Peyer's patch (tissue), 4 donors: ENCODE measurements around the gene ZNF750. TPM values are rescaled to one million over a fixed set of nuclear protein-coding genes. Genes with fewer than 3 reads are reported as not detected.

ENCODE experiments used
- DNase-seq, 3 donors: peaks; one replicate each; pipeline ENCODE4 v3.0.0-alpha.2; 2017 to 2019
- H3K27ac ChIP-seq, 4 donors: fragments of 200-600 bp; sonication (generic); one replicate each; pipeline ENCODE4 v1.5.1; 2016 to 2019
- H3K27me3 ChIP-seq, 2 donors: fragments of 200-600 bp; sonication (generic); one replicate each; pipeline ENCODE4 v1.5.1; 2019
- H3K36me3 ChIP-seq, 3 donors: fragments of 200-600 bp; sonication (generic); one replicate each; pipeline ENCODE4 v1.5.1; 2016 to 2019
- H3K4me1 ChIP-seq, 4 donors: fragments of 200-600 bp; sonication (generic); one replicate each; pipeline ENCODE4 v1.5.1; 2016 to 2019
- H3K4me3 ChIP-seq, 4 donors: fragments of 200-600 bp; sonication (generic); 1 replicate in 3 of 4; 2 replicates in 1 of 4; pipeline ENCODE4 v1.5.1; 2016 to 2019; ENCODE audit warnings: mild to moderate bottlenecking in 1 of 4
- H3K9me3 ChIP-seq, 4 donors: fragments of 200-600 bp; sonication (generic); one replicate each; pipeline ENCODE4 v1.5.1; 2016 to 2019; ENCODE audit warnings: mild to moderate bottlenecking in 1 of 4
- POLR2A ChIP-seq, 2 donors: fragments of 450-650 bp; IDR thresholded peaks; one replicate each; pipeline ENCODE4 v1.5.1; 2017; ENCODE audit warnings: antibody characterized with exemption in 2 of 2, mild to moderate bottlenecking in 2 of 2, moderate library complexity in 2 of 2
- total RNA-seq, 4 donors: library from RNA; depleted of rRNA; stranded (reverse); fragments of >200 nt; gene quantifications; one replicate each; pipeline ENCODE4 v1.1.0, GENCODE V29; 2016
- TF ChIP-seq, protein P1 (sequence below), 6 experiments: fragments of 450-650 bp in 4 of 6; fragments of 200-600 bp in 2 of 6; sonication (generic) in 1 of 6; IDR thresholded peaks; one replicate each; pipeline ENCODE4 v1.5.1; 2017 to 2019; ENCODE audit warnings: antibody characterized with exemption in 6 of 6, mild to moderate bottlenecking in 3 of 6, moderate library complexity in 1 of 6

Gene ZNF750
- total RNA-seq, 4 donors from 2014 or later: not detected

DNA sequence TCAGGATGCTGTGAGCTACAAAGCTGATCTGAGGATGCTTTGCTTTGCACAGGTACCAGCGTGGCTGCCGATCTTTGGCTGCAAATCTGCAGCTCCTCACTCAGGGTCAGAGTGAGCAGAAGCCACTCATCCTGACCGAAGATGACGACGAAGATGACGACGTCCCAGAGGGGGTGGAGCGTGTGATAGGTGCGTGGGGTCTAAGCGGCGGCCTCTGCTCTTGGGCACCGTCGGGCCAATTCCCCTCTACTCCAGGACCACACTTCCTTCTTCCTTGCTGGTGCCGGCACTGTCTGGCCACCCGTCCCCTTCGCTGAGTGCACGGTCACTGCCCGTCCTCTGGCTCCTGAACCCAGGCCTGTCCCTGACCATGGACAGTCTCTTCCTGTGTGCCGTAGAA lies 34.0 kb downstream of the ZNF750 start:
- no peak for DNase-seq

DNA sequence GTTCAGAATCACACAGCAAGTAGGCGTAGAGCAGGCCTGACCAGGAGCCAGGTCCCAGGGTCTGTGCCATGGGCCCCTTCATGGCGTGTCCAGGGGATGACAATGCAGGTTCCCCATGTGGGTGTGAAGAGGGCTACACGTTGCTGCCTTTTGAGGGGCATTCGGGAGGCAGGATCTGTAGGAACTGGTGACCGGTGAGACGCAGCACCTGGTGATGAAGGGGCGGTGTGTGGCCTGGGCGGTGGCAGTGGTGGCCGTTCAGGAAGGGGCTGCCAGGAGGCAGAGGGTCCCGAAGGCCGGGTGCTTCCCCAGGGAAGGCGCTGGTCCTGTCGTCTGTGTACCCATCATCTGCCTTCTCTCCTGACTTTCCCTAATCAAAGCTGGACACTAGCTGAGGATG lies 34.6 kb downstream of the ZNF750 start:
- no peak for DNase-seq
- no peaks in the 10 kb centered on the region for H3K27me3 ChIP-seq
- H3K9me3 ChIP-seq: no peaks in the 10 kb centered on the region
- peaks cover 0 to 25% (median 0%) of the 10 kb centered on the region in 3 donors for H3K36me3 ChIP-seq
- TF ChIP-seq POLR2A (IDR thresholded peaks at IDR 0.05): no peak
- TF ChIP-seq, protein P1, sequence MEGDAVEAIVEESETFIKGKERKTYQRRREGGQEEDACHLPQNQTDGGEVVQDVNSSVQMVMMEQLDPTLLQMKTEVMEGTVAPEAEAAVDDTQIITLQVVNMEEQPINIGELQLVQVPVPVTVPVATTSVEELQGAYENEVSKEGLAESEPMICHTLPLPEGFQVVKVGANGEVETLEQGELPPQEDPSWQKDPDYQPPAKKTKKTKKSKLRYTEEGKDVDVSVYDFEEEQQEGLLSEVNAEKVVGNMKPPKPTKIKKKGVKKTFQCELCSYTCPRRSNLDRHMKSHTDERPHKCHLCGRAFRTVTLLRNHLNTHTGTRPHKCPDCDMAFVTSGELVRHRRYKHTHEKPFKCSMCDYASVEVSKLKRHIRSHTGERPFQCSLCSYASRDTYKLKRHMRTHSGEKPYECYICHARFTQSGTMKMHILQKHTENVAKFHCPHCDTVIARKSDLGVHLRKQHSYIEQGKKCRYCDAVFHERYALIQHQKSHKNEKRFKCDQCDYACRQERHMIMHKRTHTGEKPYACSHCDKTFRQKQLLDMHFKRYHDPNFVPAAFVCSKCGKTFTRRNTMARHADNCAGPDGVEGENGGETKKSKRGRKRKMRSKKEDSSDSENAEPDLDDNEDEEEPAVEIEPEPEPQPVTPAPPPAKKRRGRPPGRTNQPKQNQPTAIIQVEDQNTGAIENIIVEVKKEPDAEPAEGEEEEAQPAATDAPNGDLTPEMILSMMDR (IDR thresholded peaks at IDR 0.05): no peak
- H3K27ac ChIP-seq: peak overlapping the region in 1 of 4 donors; percentile 16
- H3K4me3 ChIP-seq: no peak overlapping the region
- H3K4me1 ChIP-seq: no peaks in the 10 kb centered on the region

More for the DNA sequence above, 34.0 kb downstream of the ZNF750 start:
- TF ChIP-seq, protein P1 (IDR thresholded peaks at IDR 0.05): no peak
- no peak for TF ChIP-seq POLR2A (IDR thresholded peaks at IDR 0.05)
- Histone ChIP-seq H3K4me3 (no peak overlapping the region), H3K27me3 (no peaks in the 10 kb centered on the region), H3K4me1 (no peaks in the 10 kb centered on the region), H3K36me3 (peaks cover 0 to 28% (median 0%) of the 10 kb centered on the region in 3 donors), H3K9me3 (no peaks in the 10 kb centered on the region), H3K27ac (no peak overlapping the region)

DNA sequence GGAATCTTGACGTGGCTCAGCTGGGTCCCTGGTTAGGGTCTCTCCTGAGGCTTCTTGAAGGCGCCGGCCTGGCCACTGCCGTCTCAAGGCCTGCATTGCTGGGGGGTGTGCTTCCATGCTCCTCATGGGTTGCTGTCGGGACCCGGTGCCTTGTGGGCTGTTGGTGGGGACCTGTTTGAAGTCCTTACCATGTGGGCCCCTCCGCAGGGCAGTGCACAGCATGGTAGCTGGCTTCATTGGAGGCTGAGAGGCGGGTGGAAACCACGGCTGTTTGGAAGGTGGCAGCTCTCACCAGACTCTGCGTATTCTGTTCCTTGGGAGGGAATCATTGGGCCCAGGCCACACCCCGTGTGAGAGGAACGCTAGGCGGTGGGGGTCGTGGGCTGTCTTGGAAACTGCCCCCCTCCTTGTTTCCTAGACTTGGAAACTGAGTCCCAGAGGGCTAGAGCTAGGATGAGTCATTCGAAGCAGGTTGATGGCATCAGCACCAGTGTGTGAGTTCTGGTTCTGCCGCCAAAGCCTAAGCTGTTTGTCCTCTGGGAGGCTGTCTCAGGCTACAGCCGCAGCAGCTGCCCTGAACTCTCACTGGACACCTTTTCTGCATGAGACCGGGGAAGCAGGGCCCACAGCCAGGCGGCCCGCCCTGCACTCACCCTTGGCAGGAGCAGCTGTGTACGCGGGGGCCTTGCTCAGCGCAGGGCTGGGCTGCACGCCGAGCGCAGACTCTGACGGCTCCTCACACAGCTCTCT lies 35.2 kb downstream of the ZNF750 start:
- peaks cover 0 to 27% (median 0%) of the 10 kb centered on the region in 3 donors for H3K36me3 ChIP-seq
- TF ChIP-seq, protein P1 (IDR thresholded peaks at IDR 0.05): no peak
- TF ChIP-seq POLR2A (IDR thresholded peaks at IDR 0.05): no peak
- H3K9me3 ChIP-seq: no peaks in the 10 kb centered on the region
- no peak overlapping the region for H3K4me3 ChIP-seq
- no peak for DNase-seq
- peak overlapping the region in 2 of 4 donors; percentile 17 to 19 for H3K27ac ChIP-seq
- H3K4me1 ChIP-seq: no peaks in the 10 kb centered on the region
- H3K27me3 ChIP-seq: no peaks in the 10 kb centered on the region

DNA sequence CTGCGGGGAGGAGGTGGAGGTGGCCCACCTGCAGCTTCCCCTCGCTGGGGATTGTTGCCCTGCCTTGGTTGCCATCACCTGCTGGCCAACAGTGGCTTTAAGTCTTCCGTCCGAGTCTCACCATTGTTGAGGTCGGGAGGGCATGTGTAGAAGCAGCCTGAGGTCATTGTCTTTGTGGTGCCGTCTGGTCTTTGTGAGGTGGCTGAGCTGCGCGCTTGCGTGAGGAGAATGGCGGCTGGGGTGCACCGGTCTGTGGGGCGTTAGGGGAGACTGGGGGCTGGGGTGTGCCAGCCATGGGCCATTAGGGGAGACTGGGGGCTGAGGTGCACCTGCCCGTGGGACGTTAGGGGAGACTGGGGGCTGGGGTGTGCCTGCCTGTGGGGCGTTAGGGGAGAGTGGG lies 36.2 kb downstream of the ZNF750 start:
- Histone ChIP-seq H3K27me3 (no peaks in the 10 kb centered on the region), H3K4me1 (no peaks in the 10 kb centered on the region), H3K4me3 (no peak overlapping the region), H3K36me3 (peaks cover 0 to 29% (median 0%) of the 10 kb centered on the region in 3 donors), H3K9me3 (no peaks in the 10 kb centered on the region), H3K27ac (no peak overlapping the region)
- TF ChIP-seq, protein P1 (IDR thresholded peaks at IDR 0.05): no peak
- no peak for TF ChIP-seq POLR2A (IDR thresholded peaks at IDR 0.05)
- DNase-seq: no peak

DNA sequence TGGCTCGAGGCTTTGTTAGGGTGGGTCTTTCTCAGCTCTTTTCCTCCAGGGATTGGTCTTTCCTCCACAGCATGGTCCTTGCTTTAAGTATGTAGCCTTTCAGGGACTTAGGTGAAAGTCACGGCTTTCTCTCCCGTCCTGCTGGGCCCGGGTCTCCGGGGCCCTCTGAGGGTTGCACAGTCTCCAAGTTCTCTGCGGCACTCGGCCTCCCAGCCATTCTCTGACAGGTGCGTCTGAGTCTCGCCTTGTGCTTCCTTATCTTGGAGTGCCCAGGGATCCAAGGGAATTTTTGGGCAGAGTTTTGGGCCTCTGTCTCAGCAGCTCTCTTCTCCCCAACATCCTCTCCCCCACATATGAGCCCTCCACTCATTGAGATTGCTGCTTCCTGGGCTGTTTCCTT lies 36.6 kb downstream of the ZNF750 start:
- H3K9me3 ChIP-seq: no peaks in the 10 kb centered on the region
- H3K27ac ChIP-seq: no peak overlapping the region
- no peaks in the 10 kb centered on the region for H3K27me3 ChIP-seq
- H3K4me1 ChIP-seq: no peaks in the 10 kb centered on the region
- no peak for DNase-seq
- H3K4me3 ChIP-seq: no peak overlapping the region
- TF ChIP-seq, protein P1 (IDR thresholded peaks at IDR 0.05): no peak
- peaks cover 0 to 33% (median 0%) of the 10 kb centered on the region in 3 donors for H3K36me3 ChIP-seq
